HG02571 (cell line): Measurements from ENCODE around the gene FAM149B1.
"Not testable (repeated sequence)": the region's sequence is repeated elsewhere in the genome, so short reads cannot be mapped to it uniquely, and the experiment has no call there.

Experiments used
- ATAC-seq: cut with Tn5 transposase; IDR thresholded peaks from one replicate; pipeline ENCODE4 v1.9.1; 2021; ENCODE audit warnings: mild to moderate bottlenecking, moderate library complexity; ENCODE audit not compliant: unreplicated experiment

Gene FAM149B1

DNA sequence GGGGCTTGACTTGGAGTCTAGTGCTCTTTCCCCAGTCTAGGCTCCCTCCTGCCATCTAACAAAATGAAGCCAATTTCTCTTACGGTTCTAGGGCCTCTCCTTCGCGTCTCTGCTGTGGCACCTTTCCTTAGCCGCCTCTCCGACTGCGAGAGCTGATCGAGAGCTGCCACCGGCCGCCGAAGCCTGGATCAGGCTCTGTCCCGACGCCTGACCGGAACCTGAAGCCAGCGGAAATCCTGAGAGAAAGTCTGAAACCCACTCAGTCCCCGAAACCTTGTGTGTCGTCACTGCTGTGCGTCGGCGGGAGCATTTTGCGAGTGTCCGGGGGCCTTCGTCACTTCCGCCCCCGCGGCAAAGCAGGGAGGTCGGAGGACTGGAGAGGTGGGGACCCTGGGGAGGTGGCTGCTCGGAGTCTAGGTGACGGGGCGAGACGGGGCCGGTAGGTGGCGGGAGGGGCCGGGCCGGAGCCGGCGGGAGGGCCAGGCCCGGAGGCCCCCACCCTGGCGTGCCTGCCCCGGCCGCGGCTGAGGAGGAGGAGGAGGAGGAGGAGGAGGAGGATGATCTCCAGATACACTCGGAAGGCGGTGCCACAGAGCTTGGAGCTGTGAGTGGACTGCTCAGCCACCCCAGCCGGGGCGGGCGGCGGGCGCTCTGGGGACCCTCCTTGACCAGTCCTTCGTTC, at the start of gene FAM149B1, which contains the start of gene ECD:
Gene FAM149B1 (plus strand): TSS at position 337 of the 682 bp plus-strand sequence. CDS start 221 bp downstream, at position 558.
Gene ECD (minus strand): TSS at position 226 of the 682 bp plus-strand sequence. CDS start 4,071 bp downstream, outside the sequence.
- ATAC-seq, result peak; percentile 88

DNA sequence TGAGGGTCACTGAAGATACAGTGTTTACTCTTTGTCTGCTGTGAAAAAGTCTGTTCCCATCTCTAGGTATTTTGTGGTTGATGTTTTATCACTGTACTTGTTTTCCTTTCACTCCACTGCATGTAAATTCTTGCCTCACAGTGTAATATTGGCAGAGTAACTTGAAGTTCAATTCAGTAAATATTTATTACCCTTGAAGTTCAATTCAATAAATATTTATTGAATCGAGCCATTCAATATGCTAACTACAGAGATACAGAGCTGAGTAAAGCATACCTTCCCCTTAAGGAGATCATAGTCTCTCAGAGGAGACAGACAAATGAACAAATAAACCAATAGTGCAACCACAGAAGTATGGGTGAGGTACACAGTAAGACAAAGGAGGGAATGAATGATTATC, 48.5 kb upstream of the FAM149B1 start:
- ATAC-seq, result no peak

DNA sequence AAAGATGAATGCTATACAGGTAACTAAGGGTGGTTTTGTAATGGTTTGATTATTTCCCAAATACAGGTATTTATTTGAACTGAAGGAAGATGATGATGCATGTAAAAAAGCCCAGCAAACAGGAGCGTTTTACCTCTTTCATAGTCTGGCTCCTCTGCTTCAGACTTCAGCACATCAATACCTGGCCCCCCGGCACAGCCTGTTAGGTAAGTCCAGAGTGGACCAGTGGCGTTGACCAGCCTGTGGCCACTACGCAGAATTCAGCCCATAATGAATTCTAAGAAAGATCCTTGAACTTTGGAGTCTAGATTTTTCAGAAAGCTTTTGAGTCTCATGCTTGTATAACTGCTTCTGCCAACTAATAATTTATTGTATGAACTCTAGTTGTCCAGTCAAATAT, 48.0 kb upstream of the FAM149B1 start:
- no peak for ATAC-seq

DNA sequence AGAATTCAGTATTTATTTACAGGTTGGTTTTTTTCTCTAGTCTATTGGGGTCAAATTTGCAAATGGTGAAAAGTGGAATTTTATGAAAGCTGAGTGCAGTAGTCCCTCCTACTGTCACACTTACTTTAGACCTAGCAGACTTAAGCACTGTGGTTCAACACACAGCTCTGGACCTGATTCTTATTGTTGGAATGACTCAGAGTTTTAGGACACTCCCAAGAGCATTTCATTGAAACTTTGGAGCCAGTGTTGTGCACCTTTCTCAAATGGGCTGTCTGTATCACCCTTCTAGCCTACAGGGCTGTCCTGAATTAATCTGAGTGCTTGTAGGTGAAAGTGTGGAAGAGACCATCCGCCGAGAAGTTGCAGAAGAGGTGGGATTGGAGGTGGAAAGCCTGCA, 41.6 kb upstream of the FAM149B1 start:
- no peak for ATAC-seq

DNA sequence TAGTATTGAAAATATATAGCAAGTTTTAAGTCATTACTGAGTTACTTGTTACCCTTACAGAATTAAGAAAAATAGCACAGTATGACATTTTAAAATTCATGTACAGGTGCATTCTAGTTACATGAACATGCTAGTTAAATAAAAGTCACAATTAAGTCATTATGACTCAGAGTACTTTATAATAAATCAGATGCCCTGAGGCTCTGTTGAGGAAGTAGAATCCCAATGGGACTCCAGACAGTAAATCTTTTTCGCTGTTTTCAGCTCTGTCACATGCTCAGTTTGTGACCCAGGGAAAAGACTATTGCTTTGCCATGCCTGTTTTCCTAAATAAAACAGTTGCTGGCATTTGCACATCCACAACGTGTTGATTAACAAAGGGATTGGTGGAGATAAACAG, 36.6 kb upstream of the FAM149B1 start:
- ATAC-seq, result no peak

DNA sequence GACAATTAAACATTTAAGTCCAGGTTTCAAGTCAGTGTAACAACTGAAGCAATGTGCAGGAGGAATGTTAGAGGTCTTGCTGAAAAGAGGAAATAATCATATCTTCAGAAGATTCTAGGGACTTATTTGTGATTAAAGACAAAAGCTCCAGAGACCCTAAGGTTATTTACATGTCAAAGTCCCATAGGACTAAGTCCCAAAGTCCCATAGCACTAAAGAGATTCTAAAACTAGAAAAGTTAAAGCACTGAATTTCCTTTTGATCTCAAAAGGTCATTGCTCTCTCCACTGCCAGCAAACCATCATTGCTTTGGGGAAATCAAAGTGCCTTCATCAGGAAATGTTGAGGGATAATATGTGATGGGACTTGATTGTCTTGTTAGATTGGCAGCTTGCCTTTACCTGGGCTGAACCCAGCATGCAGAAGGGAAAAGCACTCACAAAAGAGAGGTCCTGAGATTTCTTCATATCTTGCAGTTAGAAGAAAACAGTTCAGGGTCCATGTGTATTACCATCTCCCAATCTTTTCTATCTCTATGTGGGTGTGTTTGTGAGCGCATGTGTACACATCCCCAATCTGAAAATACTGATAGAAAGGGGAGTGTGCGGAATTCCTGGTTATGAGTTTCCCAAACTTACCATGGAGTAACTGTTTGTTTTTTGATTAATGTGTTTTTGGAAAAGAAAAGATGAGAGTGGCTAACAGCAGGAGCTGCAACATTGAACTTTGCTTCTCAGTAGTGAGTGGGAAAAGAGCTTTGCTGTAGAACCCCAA, 35.8 kb upstream of the FAM149B1 start:
- ATAC-seq, result no peak

DNA sequence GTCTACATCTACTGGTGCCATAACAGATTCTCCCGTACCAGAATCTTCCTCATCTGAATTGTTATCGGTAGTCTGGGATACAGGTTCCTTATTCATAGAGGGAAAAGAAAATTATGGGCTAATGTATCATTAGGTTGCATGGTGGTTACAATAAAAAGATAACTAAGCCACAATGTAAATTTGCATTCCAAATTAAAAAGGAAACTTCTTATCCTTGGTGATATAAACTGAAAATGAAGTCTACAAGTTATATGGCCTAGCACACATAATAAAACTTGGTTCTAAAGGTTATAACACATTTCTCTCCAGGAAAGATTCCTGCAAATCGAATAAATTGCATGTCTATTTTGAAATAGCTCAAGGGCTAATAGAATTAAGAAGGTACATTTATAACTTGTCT, 33.2 kb upstream of the FAM149B1 start:
- ATAC-seq, result no peak

DNA sequence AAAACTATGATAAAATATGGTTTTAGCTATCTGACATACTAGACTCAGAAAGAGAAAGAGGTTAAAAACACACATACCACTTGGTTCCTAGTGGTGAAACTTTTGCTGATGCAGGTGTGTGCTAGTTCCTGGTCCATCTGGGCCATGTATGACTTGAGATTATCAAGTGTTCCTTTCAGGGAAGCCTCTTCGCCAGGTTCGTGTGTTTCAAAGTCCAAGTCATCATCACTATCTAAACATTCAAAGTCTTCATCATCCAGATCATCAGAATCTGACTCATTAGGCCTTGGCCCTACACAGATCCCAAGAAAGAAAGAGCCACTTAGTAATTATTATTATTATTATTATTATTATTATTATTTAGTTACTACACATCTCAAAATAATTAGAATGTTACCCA, 31.3 kb upstream of the FAM149B1 start:
- ATAC-seq, result no peak

DNA sequence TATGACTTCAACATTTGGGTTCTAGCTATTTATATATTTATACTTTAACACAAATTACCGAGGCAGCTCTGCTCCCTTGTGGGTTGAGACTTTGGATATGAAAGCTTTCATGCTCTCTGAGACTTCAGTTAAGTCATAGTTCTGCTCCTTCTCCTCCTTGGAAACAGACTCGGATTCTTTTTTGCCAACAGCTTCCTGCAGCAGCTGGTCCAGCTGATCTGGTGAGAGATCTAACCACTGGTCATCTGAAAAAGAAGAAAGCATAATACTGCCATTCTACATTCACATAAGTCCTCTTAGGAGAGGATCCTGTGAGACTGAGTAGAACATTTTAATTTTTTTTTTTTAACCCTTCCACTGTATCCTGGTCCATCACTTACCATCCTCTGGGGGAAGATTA, 28.7 kb upstream of the FAM149B1 start:
- ATAC-seq, result no peak

DNA sequence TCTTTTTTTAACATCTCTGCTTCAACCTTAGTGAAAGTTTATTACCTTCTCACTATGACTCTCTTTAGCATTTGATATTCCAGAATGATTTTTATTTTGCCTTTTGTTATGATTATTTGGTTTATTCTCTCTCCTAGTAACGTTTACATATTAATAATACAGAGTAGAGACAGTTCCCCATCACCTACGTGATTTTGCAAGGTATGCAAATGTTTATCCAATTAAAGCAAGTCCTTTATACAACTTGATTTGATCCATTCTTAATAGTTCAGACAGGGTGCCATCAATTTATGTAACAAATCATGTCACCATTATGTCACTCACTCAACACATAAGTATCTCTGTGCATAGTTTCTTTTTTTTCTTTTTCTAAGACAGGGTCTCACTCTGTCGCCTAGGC, 26.3 kb upstream of the FAM149B1 start:
- no peak for ATAC-seq

DNA sequence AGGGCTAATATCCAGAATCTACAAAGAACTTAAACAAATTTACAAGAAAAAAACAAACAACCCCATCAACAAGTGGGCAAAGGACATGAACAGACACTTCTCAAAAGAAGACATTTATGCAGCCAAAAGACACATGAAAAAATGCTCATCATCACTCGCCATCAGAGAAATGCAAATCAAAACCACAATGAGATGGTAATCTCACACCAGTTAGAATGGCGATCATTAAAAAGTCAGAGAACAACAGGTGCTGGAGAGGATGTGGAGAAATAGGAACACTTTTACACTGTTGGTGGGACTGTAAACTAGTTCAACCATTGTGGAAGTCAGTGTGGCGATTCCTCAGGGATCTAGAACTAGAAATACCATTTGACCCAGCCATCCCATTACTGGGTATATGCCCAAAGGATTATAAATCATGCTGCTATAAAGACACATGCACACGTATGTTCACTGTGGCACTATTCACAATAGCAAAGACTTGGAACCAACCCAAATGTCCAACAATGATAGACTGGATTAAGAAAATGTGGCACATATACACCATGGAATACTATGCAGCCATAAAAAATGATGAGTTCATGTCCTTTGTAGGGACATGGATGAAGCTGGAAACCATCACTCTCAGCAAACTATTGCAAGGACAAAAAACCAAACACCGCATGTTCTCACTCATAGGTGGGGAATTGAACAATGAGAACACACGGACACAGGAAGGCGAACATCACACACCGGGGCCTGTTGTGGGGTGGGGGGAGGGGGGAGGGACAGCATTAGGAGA, 17.1 kb upstream of the FAM149B1 start:
- not testable (repeated sequence) for ATAC-seq

DNA sequence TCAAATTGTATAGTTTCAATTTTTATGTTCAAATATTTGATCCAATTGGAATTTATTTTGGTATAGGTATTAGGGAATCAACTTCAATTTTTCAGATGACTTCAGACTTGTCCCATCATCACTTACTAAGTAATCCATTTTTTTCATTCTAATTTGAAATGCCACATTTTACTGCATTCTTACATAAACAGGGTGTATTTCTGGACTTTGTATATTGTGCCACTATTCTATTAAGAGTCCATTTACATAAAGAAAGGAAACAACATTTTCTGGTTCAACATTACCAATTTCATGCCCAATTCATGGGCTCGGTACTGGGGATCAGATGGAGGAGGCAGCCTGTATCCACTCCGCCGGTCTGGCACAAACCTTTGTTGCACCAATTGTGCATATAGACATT, 15.9 kb upstream of the FAM149B1 start:
- ATAC-seq, result no peak

DNA sequence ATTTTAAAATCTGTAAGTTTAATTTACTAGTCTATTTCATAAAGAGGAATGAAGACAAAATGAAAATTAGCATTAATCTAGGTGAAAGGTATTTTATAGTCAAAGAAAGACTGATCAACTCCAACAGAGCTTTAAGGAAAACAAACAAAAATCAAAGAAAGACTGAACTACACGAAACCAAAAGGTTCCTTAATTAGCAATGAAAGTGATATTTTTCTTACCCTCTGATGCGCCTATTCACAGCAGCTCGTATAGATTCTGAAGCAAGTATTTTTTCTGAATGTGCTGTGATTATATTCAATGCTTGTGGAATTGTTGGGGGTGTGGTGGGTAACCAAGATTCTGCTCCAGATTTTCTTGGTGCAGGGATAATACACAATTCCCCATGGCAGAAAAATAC, 11.9 kb upstream of the FAM149B1 start:
- ATAC-seq, result no peak

DNA sequence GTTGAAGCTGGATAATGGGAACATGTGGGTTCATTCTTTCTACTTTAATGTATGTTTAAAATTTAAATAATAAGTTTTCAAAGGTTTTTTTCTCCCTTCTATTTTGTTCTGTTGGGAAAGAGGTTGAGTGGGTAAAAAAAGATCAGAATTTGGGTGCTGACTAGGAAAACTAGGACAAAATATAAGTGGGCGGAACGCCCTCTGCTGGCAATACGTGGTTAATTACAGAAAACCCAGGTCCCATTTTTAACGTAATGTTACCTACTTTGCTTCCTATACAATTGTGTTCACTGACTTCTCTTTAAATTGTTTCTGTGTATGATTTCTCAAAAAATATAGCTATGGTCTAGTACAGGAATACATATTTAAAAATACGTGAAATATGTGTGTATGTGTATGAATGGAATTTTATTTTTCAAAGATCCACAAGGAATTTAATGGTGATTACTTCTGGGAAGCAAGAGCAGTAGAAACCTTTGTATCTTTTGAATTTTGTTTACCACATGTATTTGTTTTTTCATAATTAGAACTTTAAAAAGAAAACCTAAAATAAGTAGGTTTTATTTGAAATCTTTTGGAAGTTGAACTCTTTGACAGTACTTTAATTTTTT, 8.8 kb upstream of the FAM149B1 start:
- ATAC-seq, result no peak

DNA sequence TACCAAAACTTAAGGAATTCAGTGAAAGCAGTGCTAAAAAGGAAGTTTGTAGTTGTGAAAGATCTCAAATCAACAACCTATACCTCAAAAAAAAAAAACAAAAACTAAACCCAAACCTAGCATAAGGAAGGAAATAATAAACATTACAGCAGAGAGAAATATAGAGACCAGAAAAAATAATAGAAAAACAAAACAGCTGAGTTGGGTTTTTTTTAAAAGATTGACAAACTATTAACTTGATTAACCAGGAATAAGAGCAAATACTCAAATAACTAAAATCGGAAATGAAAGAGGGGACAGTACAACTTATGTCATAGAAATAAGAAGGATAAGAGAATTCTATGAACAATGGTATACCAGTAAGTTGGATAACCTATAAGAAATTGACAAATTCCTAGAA, 6.8 kb upstream of the FAM149B1 start:
- ATAC-seq, result no peak

DNA sequence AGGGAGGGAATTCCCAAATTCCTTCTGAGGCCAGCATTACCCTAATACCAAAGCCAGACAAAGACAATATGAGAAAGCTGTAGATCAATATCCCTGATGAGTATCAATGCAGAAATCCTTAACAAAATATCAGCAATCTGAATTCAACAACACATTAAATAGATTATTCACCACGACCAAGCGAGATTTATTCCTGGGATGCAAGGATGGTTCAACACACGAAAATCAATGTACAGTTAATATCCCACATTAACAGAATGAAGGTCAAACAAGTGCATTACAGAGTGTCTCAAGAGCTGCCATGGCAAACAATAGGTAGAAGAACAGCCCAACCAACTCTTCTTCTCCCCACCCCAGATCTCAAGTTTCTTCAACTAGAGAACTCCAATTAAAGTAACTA, 6.3 kb upstream of the FAM149B1 start:
- ATAC-seq, result no peak

DNA sequence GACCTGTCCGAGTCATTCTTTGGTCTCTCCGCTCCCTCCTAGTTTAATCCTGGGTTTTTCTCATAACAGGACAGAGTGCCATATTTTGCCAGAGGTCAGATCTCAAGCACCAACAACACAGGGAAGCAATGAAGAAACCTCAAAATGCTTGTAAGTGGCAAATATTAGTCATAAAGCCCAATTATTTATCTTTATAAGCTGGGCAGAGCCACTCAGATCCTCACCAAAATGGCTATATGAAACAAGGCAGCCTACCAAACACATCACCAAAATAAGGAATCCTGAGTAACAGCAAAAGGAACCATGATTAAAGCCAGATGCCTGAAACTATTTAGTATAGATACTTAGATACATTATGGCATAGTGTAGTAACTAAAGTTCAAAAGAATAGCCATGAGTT, 4.8 kb upstream of the FAM149B1 start:
- ATAC-seq, result no peak

DNA sequence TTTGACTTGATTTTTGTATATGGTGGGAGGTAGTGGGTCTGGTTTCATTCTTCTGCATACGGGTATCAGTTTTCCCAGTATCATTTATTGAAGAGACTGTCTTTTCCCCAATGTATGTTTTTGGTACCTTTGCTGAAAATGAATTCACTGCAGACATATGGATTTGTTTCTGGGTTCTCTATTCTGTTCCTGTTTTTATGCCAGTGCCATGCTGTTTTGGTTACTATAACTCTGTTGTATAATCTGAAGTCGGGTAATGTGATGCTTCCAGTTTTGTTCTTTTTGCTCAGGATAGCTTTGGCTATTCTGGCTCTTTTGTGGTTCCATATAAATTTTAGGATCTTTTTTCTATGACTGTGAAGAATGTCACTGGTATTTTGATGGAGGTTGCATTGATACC, 947 bp upstream of the FAM149B1 start:
- ATAC-seq, result no peak

DNA sequence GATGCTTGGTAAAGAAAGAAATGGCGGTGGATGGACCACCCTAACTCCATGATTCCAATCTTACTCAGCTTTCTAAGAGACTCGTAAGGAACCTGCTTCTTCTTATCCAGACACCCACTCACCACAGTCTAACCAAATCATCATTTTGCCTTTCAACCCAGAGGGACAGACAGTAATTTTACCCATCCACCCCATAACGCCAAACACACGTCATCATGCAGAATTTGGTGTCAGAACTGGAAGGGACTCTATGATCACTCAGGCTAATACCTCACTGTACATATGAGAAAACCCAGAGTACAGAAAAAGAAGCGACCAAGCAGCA, 499 bp upstream of the FAM149B1 start:
- no peak for ATAC-seq

DNA sequence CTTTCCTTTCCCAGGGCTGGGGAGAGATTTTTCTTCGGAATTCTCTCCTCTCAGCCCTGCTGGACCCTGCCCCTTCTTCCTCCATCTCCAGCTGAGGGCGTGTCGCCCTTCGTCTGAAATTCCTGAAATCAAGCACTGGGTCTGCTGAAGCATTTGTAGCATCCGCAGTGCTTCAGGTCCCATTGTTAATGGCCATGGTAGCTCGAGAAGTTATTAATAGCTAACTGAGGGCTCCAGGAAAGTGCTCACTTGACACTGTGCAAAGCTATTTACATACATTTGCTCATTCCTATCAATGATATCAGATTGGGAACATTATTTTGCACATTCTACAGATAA, 515 bp downstream of the FAM149B1 start:
- no peak for ATAC-seq

DNA sequence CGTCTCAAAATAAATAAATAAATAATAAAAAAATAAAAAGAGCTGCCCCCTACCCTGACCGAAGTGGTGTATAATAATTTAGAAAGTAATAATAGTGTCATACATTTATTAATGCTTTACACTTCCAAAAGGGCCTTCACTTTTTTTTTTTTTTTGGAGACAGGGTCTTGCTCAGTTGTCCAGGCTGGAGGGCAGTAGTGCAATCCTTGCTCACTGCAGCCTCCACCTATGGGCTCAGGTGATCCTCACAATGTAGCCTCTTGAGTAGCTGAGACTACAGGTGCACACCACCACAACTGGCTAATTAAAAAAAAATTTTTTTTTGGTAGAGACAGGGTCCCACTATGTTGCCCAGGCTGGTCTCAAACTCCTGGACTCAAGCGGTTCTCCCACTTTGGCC, 1.4 kb downstream of the FAM149B1 start:
- no peak for ATAC-seq

DNA sequence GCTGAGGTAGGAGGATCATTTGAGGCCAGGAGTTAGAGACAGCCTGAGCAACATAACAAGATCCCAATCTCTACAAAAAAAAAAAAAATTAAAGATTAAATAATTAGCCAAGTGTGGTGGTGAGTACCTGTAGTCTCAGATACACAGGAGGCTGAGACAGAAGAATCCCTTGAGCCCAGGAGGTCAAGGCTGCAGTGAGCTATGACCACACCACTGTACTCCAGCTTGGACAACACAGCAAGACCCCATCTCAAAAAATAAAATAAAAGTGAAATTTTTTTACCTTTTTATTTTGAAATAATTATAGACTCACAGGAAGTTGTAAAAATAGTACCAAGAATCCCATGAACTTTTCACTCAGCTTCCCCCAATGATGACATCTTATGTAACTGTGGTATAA, 4.9 kb downstream of the FAM149B1 start:
- ATAC-seq, result no peak
